DOHH2 (cell line): ENCODE measurements around the gene FBLN2.

Experiments used
- H3F3A ChIP-seq: fragments of 200-600 bp; sonication (generic), shearing (Covaris generic); 2 replicates; pipeline ENCODE4 v1.6.0; 2016; ENCODE audit warnings: antibody characterized with exemption, mild to moderate bottlenecking; ENCODE audit not compliant: control insufficient read depth, insufficient read depth
- H3K27ac ChIP-seq: fragments of 200-600 bp; sonication (generic); 2 replicates; pipeline ENCODE4 v1.5.1; 2014; ENCODE audit warnings: low read depth, mild to moderate bottlenecking, low read length, moderate library complexity
- H3K27me3 ChIP-seq: fragments of 200-600 bp; sonication (generic); 2 replicates; pipeline ENCODE4 v1.6.1; 2014; ENCODE audit warnings: mild to moderate bottlenecking, low read length, mixed read lengths; ENCODE audit not compliant: control insufficient read depth
- H3K36me3 ChIP-seq: fragments of 200-600 bp; sonication (generic); 2 replicates; pipeline ENCODE4 v1.6.1; 2014; ENCODE audit warnings: mild to moderate bottlenecking, low read length, moderate library complexity, mixed read lengths; ENCODE audit not compliant: control insufficient read depth
- H3K4me1 ChIP-seq: fragments of 200-600 bp; sonication (generic); 2 replicates; pipeline ENCODE4 v1.6.1; 2014; ENCODE audit warnings: mild to moderate bottlenecking, low read length, mixed read lengths; ENCODE audit not compliant: control insufficient read depth
- H3K4me2 ChIP-seq: fragments of 200-600 bp; sonication (generic); 2 replicates; pipeline ENCODE4 v1.6.0; 2014; ENCODE audit warnings: mild to moderate bottlenecking, low read length, moderate library complexity
- H3K4me3 ChIP-seq: fragments of 200-600 bp; sonication (generic); 2 replicates; pipeline ENCODE4 v1.5.1; 2014; ENCODE audit warnings: mild to moderate bottlenecking, low read length, mixed read lengths
- H3K79me2 ChIP-seq: fragments of 200-600 bp; sonication (generic); 2 replicates; pipeline ENCODE4 v1.6.1; 2014; ENCODE audit warnings: mild to moderate bottlenecking, low read length, mixed read lengths; ENCODE audit not compliant: control insufficient read depth
- H3K9me2 ChIP-seq: fragments of 200-600 bp; sonication (generic); replicated peaks from 2 replicates; pipeline ENCODE4 v1.6.1; 2014; ENCODE audit warnings: mild to moderate bottlenecking, low read length, mixed read lengths; ENCODE audit not compliant: control insufficient read depth
- H3K9me3 ChIP-seq: fragments of 200-600 bp; sonication (generic); 2 replicates; pipeline ENCODE4 v1.6.1; 2014; ENCODE audit warnings: antibody characterized with exemption, low read length, mixed read lengths; ENCODE audit not compliant: control insufficient read depth, insufficient read depth
- H4K20me1 ChIP-seq: fragments of 200-600 bp; sonication (generic); 2 replicates; pipeline ENCODE4 v1.6.0; 2014; ENCODE audit warnings: low read depth, mild to moderate bottlenecking, antibody characterized with exemption, low read length, moderate library complexity; ENCODE audit not compliant: control insufficient read depth, insufficient read depth
- EZH2phosphoT487 ChIP-seq: fragments of 200-600 bp; sonication (generic); IDR thresholded peaks from 2 replicates; pipeline ENCODE4 v1.6.1; 2017; ENCODE audit warnings: borderline replicate concordance, mild to moderate bottlenecking, antibody characterized with exemption, low read length, moderate library complexity, mixed read lengths
- TF ChIP-seq, protein P1 (sequence below): fragments of 200-600 bp; sonication (generic); IDR thresholded peaks from one replicate; pipeline ENCODE4 v1.5.1; 2014; ENCODE audit warnings: antibody characterized with exemption, mild to moderate bottlenecking, low read depth, low read length; ENCODE audit not compliant: poor library complexity, severe bottlenecking

The FBLN2 gene

GRCh38 chr3:13572926-13573623 lies 24.1 kb downstream of the FBLN2 start:
- H3K9me3 ChIP-seq: no peaks in the 10 kb centered on the region
- H3K36me3 ChIP-seq: no peaks in the 10 kb centered on the region
- no peaks in the 10 kb centered on the region for H3K4me1 ChIP-seq
- H3F3A ChIP-seq: no peaks in the 10 kb centered on the region
- H3K4me3 ChIP-seq: no peak overlapping the region
- no peaks in the 10 kb centered on the region for H3K79me2 ChIP-seq
- no peaks in the 10 kb centered on the region for H4K20me1 ChIP-seq
- H3K27me3 ChIP-seq: no peaks in the 10 kb centered on the region
- no peak for TF ChIP-seq EZH2phosphoT487
- TF ChIP-seq, protein P1, sequence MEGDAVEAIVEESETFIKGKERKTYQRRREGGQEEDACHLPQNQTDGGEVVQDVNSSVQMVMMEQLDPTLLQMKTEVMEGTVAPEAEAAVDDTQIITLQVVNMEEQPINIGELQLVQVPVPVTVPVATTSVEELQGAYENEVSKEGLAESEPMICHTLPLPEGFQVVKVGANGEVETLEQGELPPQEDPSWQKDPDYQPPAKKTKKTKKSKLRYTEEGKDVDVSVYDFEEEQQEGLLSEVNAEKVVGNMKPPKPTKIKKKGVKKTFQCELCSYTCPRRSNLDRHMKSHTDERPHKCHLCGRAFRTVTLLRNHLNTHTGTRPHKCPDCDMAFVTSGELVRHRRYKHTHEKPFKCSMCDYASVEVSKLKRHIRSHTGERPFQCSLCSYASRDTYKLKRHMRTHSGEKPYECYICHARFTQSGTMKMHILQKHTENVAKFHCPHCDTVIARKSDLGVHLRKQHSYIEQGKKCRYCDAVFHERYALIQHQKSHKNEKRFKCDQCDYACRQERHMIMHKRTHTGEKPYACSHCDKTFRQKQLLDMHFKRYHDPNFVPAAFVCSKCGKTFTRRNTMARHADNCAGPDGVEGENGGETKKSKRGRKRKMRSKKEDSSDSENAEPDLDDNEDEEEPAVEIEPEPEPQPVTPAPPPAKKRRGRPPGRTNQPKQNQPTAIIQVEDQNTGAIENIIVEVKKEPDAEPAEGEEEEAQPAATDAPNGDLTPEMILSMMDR: no peak
- no peak overlapping the region for H3K4me2 ChIP-seq
- no peak overlapping the region for H3K27ac ChIP-seq
- H3K9me2 ChIP-seq: no peaks in the 10 kb centered on the region

DNA sequence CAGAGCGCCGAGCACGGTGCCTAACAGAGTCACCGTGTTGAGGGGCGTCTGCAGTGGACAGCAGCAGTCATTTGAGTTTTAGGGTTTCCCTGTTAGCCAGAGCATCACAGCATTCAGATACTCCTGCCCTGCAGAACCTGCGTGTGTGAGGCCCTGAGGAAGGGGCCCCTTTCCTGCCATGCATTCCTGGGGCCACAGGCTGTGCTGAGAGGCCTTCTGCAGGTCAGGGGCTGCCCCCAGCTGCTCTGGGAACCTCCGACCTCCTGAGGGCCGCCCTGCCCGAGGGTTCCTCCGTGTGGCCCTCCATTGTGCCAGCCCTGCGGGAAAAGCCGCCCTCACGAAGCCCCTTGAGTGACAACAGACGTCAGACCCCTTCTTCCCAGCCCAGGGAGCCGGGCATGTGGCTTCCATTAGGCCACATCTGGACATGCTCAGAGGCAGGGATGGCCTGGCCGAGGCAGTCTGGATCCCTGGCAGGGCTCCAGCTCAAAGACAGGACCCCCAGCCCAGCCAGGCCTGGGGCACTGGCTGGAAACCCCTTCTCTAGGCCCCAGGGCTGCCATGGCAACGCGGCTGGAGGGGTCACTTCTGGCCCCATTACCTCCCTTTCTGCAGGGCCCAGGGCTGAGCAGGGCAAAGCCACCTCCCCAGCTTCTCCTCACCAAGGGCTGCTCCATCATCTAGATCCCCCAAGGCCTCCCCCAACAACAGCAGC lies 25.3 kb downstream of the FBLN2 start:
- no peak overlapping the region for H3K27ac ChIP-seq
- no peak overlapping the region for H3K4me2 ChIP-seq
- no peak overlapping the region for H3K4me3 ChIP-seq

DNA sequence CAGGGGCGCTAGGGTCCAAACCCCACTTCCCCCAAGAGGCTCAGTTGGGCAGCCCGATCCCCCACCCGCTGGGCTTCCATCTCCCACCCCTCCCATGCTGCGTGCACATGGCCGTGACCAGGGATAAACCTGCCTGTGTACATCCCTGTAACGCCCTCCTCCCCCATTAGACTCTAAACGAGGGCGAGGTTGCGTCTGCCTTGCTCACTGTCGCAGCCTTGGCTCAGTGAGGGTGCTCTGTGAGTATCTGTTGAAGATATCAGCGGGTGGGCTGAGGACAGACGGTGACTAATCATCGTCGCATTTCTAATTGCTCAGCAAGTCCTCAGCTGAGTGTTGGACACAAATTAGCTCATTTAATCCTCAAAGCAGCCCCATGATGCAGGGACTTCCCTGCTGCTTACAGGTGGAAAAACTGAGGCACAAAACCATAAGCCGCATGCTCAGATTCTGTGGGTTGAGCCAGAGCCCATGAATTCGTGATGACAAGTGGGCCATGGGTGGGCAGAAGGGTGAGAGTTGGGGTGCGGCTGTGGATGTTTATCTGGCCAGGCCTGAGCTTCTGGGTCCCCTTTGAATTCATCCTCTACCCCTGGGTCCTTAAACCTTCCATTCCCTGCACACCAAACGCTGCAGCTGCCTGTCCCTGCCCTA lies 26.0 kb downstream of the FBLN2 start:
- no peak overlapping the region for H3K4me2 ChIP-seq
- H3K9me2 ChIP-seq: no peaks in the 10 kb centered on the region
- no peaks in the 10 kb centered on the region for H4K20me1 ChIP-seq
- no peaks in the 10 kb centered on the region for H3K79me2 ChIP-seq
- TF ChIP-seq EZH2phosphoT487: no peak
- TF ChIP-seq, protein P1: no peak
- no peaks in the 10 kb centered on the region for H3F3A ChIP-seq
- no peak overlapping the region for H3K27ac ChIP-seq
- no peak overlapping the region for H3K4me3 ChIP-seq
- H3K36me3 ChIP-seq: no peaks in the 10 kb centered on the region
- no peaks in the 10 kb centered on the region for H3K27me3 ChIP-seq
- no peaks in the 10 kb centered on the region for H3K9me3 ChIP-seq
- no peaks in the 10 kb centered on the region for H3K4me1 ChIP-seq

More for the DNA sequence above, 25.3 kb downstream of the FBLN2 start:
- H3K9me3 ChIP-seq: no peaks in the 10 kb centered on the region
- H3K9me2 ChIP-seq: no peaks in the 10 kb centered on the region
- H3F3A ChIP-seq: no peaks in the 10 kb centered on the region
- no peaks in the 10 kb centered on the region for H4K20me1 ChIP-seq
- H3K79me2 ChIP-seq: no peaks in the 10 kb centered on the region
- TF ChIP-seq, protein P1: no peak
- TF ChIP-seq EZH2phosphoT487: no peak
- no peaks in the 10 kb centered on the region for H3K27me3 ChIP-seq
- H3K36me3 ChIP-seq: no peaks in the 10 kb centered on the region
- H3K4me1 ChIP-seq: no peaks in the 10 kb centered on the region
